Activated CD4-positive, alpha-beta memory T cell treated with anti-CD3 and anti-CD28 coated beads for 36 hours (primary cell): ENCODE measurements around the gene FARS2. TPM values are rescaled to one million over a fixed set of nuclear protein-coding genes. Genes with fewer than 3 reads are reported as not detected.

Experiments
- CTCF ChIA-PET: fragments of 350-600 bp; sonication (Branson Sonifier 250); formaldehyde crosslinking; loops from one replicate; lab custom pipeline; 2021; ENCODE audit warnings: antibody characterized with exemption, inconsistent platforms; lab: Charles Lee
- POLR2A ChIA-PET: fragments of 350-600 bp; sonication (Branson Sonifier 250); formaldehyde crosslinking; loops from one replicate; lab custom pipeline; 2021; ENCODE audit warnings: antibody characterized with exemption; lab: Charles Lee
- DNase-seq: peaks from one replicate; pipeline ENCODE4 v3.0.0-alpha.2; 2020
- H3K27ac Mint-ChIP-seq: one replicate; pipeline ENCODE4 v1.8.0; 2021; ENCODE audit warnings: mixed read lengths
- H3K27me3 Mint-ChIP-seq: one replicate; pipeline ENCODE4 v1.8.0; 2021; ENCODE audit warnings: mixed read lengths
- H3K36me3 Mint-ChIP-seq: one replicate; pipeline ENCODE4 v1.8.0; 2021; ENCODE audit warnings: mixed read lengths
- H3K4me1 Mint-ChIP-seq: one replicate; pipeline ENCODE4 v1.8.0; 2021; ENCODE audit warnings: low read depth, mixed read lengths
- H3K4me3 Mint-ChIP-seq: one replicate; pipeline ENCODE4 v1.8.0; 2021; ENCODE audit warnings: mild to moderate bottlenecking, mixed read lengths
- H3K9me3 Mint-ChIP-seq: one replicate; pipeline ENCODE4 v1.8.0; 2021; ENCODE audit warnings: mixed read lengths
- intact Hi-C: fragments of 100-400 bp; cut with micrococcal nuclease; formaldehyde crosslinking; loops from one replicate; pipeline ENCODE4 v1.15.1; 2023
- total RNA-seq, 2 experiments: library from RNA; stranded (reverse); gene quantifications; one replicate each; pipeline ENCODE4 v1.2.3, GENCODE V29; 2021

The FARS2 gene
- total RNA-seq, 2 experiments from 2014 or later, result 22.7 to 23.7 TPM

DNA sequence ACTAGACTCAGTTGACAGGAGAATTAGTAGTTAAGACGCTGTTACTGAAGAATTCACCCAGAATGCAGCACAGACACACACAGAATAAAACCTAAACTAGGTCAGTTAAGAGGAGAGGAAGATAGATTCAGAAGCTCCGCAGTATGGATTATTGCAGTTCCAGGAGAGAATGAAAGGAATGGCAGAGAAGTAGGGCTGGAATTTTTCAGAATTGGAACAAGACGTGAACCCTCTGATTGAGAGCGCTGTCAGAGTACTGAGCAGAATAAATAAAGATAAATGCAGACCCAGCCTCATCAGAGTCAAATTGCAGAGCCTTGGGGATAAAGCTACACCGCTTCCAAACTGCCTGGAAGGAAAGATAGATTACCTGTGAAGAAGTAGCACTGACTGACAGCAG is 344.6 kb downstream of the FARS2 start:
- no peaks in the 10 kb centered on the region for H3K4me1 Mint-ChIP-seq
- no peak overlapping the region for H3K27ac Mint-ChIP-seq
- POLR2A ChIA-PET, result no interaction called here
- no peaks in the 10 kb centered on the region for H3K9me3 Mint-ChIP-seq
- no peak for DNase-seq
- CTCF ChIA-PET, result no interaction called here
- H3K36me3 Mint-ChIP-seq, result peaks cover 4% of the 10 kb centered on the region
- no peak overlapping the region for H3K4me3 Mint-ChIP-seq
- no peaks in the 10 kb centered on the region for H3K27me3 Mint-ChIP-seq
- intact Hi-C loops, result no loop called here

GRCh38 chr6:5606546-5606945 is 345.2 kb downstream of the FARS2 start:
- no peak overlapping the region for H3K4me3 Mint-ChIP-seq
- CTCF ChIA-PET, result no interaction called here
- no peak for DNase-seq
- no peaks in the 10 kb centered on the region for H3K27me3 Mint-ChIP-seq
- no peak overlapping the region for H3K27ac Mint-ChIP-seq
- peaks cover 4% of the 10 kb centered on the region for H3K36me3 Mint-ChIP-seq
- H3K4me1 Mint-ChIP-seq, result no peaks in the 10 kb centered on the region
- POLR2A ChIA-PET, result no interaction called here
- H3K9me3 Mint-ChIP-seq, result no peaks in the 10 kb centered on the region
- intact Hi-C loops, result no loop called here

DNA sequence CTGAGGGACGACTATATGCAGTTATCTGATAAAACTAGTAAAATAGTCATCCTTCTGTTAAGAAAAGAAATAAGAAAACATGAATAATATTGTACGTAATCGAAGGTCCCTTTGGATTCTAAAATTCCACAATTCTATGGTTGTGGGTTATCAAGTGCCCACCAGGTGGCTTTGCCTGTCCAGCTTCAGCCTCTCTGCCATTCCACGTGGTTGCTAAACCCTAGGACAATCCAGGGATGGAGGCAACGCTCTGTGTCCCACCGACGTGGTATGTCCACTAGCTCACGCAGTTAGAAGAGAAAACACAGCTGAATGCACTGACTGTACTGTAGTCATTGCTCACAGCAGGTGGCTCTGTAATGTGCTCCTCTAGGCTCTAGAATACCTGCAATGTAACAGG is 349.3 kb downstream of the FARS2 start:
- intact Hi-C loops, result no loop called here
- no peak for DNase-seq
- Mint-ChIP-seq H3K27ac (no peak overlapping the region), H3K4me3 (no peak overlapping the region), H3K9me3 (no peaks in the 10 kb centered on the region), H3K27me3 (no peaks in the 10 kb centered on the region), H3K36me3 (peaks cover 14% of the 10 kb centered on the region), H3K4me1 (no peaks in the 10 kb centered on the region)
- ChIA-PET POLR2A (no interaction called here), CTCF (no interaction called here)

DNA sequence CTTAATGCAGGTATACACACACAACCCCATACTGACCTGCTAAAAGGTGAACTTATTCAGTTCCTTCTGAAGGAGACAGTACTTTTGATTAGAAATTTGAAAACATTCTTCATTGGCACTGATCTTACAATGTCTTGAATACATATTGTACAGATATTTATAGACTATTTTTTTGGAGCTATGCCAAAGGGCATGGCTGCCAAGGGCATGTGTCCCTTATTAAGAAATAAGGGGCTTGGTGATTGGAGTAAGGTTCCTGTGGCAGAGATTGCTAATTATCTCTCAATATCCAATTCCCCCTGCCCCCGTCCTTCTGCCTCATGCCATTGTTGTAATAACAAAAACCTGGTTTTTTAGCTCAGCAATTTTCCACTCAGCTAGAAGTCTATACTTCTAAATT is 355.9 kb downstream of the FARS2 start:
- no peak overlapping the region for H3K27ac Mint-ChIP-seq
- H3K36me3 Mint-ChIP-seq, result peaks cover 14% of the 10 kb centered on the region
- no peak for DNase-seq
- ChIA-PET CTCF (no interaction called here), POLR2A (no interaction called here)
- no peak overlapping the region for H3K4me3 Mint-ChIP-seq
- intact Hi-C loops, result no loop called here
- H3K4me1 Mint-ChIP-seq, result peaks cover 17% of the 10 kb centered on the region
- H3K27me3 Mint-ChIP-seq, result no peaks in the 10 kb centered on the region
- no peaks in the 10 kb centered on the region for H3K9me3 Mint-ChIP-seq

DNA sequence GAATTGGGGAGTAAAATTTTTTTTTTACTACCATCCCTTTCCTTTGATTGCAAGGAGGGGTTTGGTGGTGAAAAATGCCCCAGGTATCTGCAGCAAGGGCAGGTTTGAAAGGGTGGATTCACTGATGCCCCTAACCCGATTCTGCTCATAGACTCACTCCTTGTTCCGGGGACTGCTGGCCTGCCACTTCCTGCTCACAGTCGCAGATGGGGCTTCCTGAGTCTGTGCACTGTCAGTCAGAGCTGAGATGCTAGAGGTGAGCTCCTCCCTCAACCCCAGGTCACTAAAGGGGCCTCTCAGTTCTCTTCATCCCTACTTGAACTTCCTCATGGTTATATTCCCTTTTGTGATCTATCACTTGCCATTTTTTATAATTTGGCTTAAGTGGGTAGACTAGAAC is 357.9 kb downstream of the FARS2 start:
- Mint-ChIP-seq H3K4me1 (peaks cover 17% of the 10 kb centered on the region), H3K4me3 (no peak overlapping the region), H3K27me3 (no peaks in the 10 kb centered on the region), H3K9me3 (no peaks in the 10 kb centered on the region), H3K27ac (peak overlapping the region; percentile 14), H3K36me3 (peaks cover 12% of the 10 kb centered on the region)
- intact Hi-C loops, result no loop called here
- CTCF ChIA-PET, result no interaction called here
- POLR2A ChIA-PET, result no interaction called here
- DNase-seq, result peak; percentile 45

DNA sequence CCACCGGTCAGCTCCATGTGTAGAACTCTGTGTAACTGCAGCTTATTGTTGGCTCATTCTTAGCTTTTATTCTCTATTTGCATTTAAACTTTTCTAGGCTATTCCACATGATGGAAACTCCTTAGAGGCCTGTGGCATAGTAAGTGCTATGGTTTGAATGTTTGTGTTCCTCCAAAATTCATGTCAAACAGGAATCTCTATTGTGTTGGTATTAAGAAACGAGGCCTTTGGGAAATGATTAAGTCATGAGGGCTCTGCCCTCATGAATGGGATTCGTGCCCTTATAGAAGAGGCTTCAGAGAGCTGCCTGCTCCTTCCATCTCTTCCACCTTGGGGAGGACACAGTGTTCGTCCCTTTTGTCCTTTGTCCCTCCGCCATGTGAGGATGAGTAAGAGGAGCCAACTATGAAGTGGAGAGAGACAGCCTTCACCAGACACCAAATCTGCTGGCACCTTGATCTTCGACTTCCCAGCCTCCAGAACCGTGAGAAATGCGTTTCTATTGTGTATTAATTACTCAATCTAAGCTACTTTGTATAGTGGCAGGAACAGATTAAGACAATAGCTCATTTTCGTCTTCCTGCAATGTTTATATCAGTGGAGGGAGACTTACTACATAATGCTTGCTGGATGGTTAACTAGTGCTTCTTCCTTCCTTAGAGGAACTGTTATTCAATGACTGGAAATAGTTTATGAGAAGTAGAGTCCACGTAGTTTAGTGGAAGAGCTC is 361.1 kb downstream of the FARS2 start:
- ChIA-PET POLR2A (no interaction called here), CTCF (interaction anchor here (0.5 kb wide), 1 partner anchor 58 kb away, joined by 3 read pairs; no protein-coding TSS in a partner anchor)
- H3K27me3 Mint-ChIP-seq, result no peaks in the 10 kb centered on the region
- H3K36me3 Mint-ChIP-seq, result peaks cover 8% of the 10 kb centered on the region
- H3K9me3 Mint-ChIP-seq, result no peaks in the 10 kb centered on the region
- peaks cover 33% of the 10 kb centered on the region for H3K4me1 Mint-ChIP-seq
- no peak overlapping the region for H3K4me3 Mint-ChIP-seq
- no peak for DNase-seq
- intact Hi-C loops, result no loop called here
- no peak overlapping the region for H3K27ac Mint-ChIP-seq

DNA sequence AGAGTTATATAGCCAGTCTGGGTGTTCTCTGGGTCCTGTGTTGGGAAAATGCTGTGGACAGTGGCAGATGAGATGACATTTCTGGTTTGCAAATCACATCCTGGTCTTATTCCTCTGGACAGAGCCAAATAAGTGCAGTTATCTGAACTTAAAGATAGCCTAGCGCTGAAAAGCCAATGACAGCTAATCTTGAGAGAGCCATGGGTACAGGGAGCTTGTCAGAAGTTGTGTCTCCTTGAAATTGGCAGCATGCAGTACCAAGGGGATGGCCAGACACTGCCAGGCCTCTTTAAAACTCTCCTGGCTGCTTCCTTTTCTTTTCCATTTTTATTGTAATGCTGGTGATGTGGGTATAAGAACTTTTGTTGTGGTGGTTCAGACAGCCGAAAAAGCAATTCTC is 362.5 kb downstream of the FARS2 start:
- no peak for DNase-seq
- H3K4me1 Mint-ChIP-seq, result peaks cover 32% of the 10 kb centered on the region
- POLR2A ChIA-PET, result no interaction called here

DNA sequence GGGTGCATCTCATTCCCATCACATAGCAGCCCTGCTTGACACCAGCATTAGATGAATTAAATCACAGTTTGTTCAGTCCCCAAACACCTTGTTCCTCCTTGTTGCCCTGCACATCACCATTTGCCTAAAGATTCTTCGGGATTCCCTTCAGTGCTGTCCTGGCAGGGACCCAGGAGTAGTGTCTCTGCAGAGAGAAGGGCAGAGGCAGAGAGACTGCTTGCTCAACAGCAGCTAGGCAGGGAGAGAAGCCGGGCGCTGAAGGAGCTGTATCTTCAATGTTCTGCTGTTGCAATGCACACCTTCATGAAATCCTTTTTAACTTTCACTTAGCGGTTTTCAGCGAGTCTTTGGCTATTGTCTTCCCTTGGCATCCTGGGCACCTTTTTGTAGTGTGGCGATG is 362.9 kb downstream of the FARS2 start:
- ChIA-PET POLR2A (no interaction called here), CTCF (no interaction called here)
- no peak overlapping the region for H3K27ac Mint-ChIP-seq
- peaks cover 11% of the 10 kb centered on the region for H3K36me3 Mint-ChIP-seq
- peaks cover 28% of the 10 kb centered on the region for H3K4me1 Mint-ChIP-seq
- no peaks in the 10 kb centered on the region for H3K9me3 Mint-ChIP-seq
- no peaks in the 10 kb centered on the region for H3K27me3 Mint-ChIP-seq
- no peak for DNase-seq
- H3K4me3 Mint-ChIP-seq, result no peak overlapping the region
- intact Hi-C loops, result no loop called here

More for the DNA sequence above, 362.5 kb downstream of the FARS2 start:
- Mint-ChIP-seq H3K36me3 (peaks cover 10% of the 10 kb centered on the region), H3K27ac (no peak overlapping the region), H3K4me3 (no peak overlapping the region), H3K27me3 (no peaks in the 10 kb centered on the region), H3K9me3 (no peaks in the 10 kb centered on the region)
- CTCF ChIA-PET, result no interaction called here
- intact Hi-C loops, result no loop called here

DNA sequence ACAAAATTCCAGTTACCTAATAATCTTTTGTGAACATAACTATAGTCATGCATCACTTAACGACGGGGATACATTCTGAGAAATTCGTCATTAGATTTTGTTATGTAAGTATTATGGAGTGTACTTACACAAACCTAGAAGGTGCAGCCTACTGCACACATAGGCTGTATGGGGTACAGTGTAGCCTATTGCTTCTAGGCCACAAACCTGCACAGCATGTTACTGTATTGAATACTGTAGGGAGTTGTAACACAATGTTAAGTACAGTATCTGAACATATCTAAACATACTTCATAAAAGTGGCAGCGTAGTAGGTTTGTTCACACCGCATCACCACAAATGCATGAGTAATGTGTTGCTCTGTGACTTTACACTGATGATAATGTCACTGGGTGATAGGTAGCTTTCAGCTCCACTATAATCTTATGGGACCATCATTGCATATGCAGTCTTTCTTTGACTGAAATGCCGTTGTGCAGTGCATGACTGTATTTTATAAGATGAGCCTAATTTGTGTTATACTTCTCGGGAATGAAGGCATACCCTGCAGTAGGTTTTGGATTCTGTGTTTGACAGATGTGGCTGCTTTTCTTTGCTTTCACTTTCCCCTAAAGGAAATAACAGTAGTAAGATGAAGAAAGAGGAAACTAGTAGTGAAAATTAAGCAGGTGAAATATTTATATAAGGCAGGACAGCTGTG is 365.6 kb downstream of the FARS2 start:
- intact Hi-C loops, result loop anchor here (2.0 to 5.0 kb wide), 2 partner anchors 40 to 108 kb away; no protein-coding TSS in a partner anchor
- POLR2A ChIA-PET, result no interaction called here
- no peaks in the 10 kb centered on the region for H3K9me3 Mint-ChIP-seq
- H3K27ac Mint-ChIP-seq, result no peak overlapping the region
- no peaks in the 10 kb centered on the region for H3K27me3 Mint-ChIP-seq
- peak; percentile 37 for DNase-seq
- no peak overlapping the region for H3K4me3 Mint-ChIP-seq
- peaks cover 13% of the 10 kb centered on the region for H3K36me3 Mint-ChIP-seq
- CTCF ChIA-PET, result no interaction called here
- H3K4me1 Mint-ChIP-seq, result peaks cover 20% of the 10 kb centered on the region

DNA sequence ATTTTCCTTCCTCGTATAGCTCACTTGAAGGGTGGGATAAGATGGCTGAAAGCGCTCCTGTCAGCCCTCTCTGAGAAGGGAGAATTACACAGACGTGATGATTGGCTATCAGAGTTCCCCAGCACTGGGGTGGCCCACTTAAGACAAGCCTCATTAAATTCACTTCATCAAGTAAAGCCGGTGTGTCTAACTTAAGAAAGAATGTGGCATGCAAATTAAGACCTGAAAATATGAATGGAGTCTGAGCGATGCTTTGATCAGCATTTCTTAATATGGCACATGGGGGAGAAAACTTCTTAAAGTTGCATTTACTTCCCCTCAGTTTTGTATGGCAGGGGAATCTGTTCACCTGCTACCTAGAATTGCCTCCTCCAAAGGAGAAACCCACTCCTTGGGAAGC is 369.3 kb downstream of the FARS2 start:
- H3K36me3 Mint-ChIP-seq, result peaks cover 6% of the 10 kb centered on the region
- intact Hi-C loops, result no loop called here
- no peak for DNase-seq
- peaks cover 25% of the 10 kb centered on the region for H3K4me1 Mint-ChIP-seq
- H3K27ac Mint-ChIP-seq, result no peak overlapping the region
- ChIA-PET POLR2A (no interaction called here), CTCF (interaction anchor here (1.0 kb wide), 1 partner anchor 159 kb away, joined by 3 read pairs; no protein-coding TSS in a partner anchor)
- no peaks in the 10 kb centered on the region for H3K27me3 Mint-ChIP-seq
- H3K9me3 Mint-ChIP-seq, result no peaks in the 10 kb centered on the region
- no peak overlapping the region for H3K4me3 Mint-ChIP-seq

- DNase-seq, result no peak
- Mint-ChIP-seq H3K4me3 (no peak overlapping the region), H3K27ac (no peak overlapping the region), H3K36me3 (peaks cover 10% of the 10 kb centered on the region), H3K9me3 (no peaks in the 10 kb centered on the region), H3K4me1 (peaks cover 9% of the 10 kb centered on the region), H3K27me3 (no peaks in the 10 kb centered on the region)
- intact Hi-C loops, result no loop called here
- CTCF ChIA-PET, result no interaction called here
- POLR2A ChIA-PET, result no interaction called here
These were observed 371.1 kb downstream of the FARS2 start for GRCh38 chr6:5632348-5632935.

GRCh38 chr6:5634525-5634924 is 373.2 kb downstream of the FARS2 start:
- no peak for DNase-seq
- ChIA-PET POLR2A (no interaction called here), CTCF (interaction anchor here (0.7 to 1.2 kb wide), 2 partner anchors 130 to 491 kb away, joined by 3 to 4 read pairs; no protein-coding TSS in a partner anchor)
- H3K9me3 Mint-ChIP-seq, result peaks cover 6% of the 10 kb centered on the region
- no peaks in the 10 kb centered on the region for H3K27me3 Mint-ChIP-seq
- H3K4me3 Mint-ChIP-seq, result no peak overlapping the region
- peaks cover 5% of the 10 kb centered on the region for H3K4me1 Mint-ChIP-seq
- H3K36me3 Mint-ChIP-seq, result peaks cover 8% of the 10 kb centered on the region
- no peak overlapping the region for H3K27ac Mint-ChIP-seq
- intact Hi-C loops, result no loop called here
